Posterior cingulate gyrus (tissue), 11 donors: ENCODE data around the gene SPCS3.
"Not testable (repeated sequence)": the region's sequence is repeated elsewhere in the genome, so short reads cannot be mapped to it uniquely, and the experiment has no call there.

Experiments used
- DNase-seq, 10 donors: peaks; one replicate each; pipeline versions ENCODE4 v3.0.0 to v3.0.0-alpha.2; 2020 to 2021; ENCODE audit warnings: mixed read lengths in 3 of 10
- intact Hi-C: fragments of 100-400 bp; cut with DNase I; formaldehyde crosslinking; loops from one replicate; pipeline ENCODE4 v1.15.1; 2023

Gene SPCS3

GRCh38 chr4:176340871-176341685 is 21.3 kb downstream of the SPCS3 start:
- intact Hi-C loops = loop anchor here (1.0 to 10.0 kb wide), 4 partner anchors 22 to 394 kb away; partner anchors contain the start of genes SPCS3 and WDR17
- DNase-seq = peak in 2 of 10 donors; percentile 57 to 74

GRCh38 chr4:176342384-176342783 is 22.6 kb downstream of the SPCS3 start:
- intact Hi-C loops = loop anchor here (5.0 to 10.0 kb wide), 2 partner anchors 278 to 395 kb away; partner anchors contain the start of gene WDR17
- DNase-seq = peak in 3 of 10 donors; percentile 37 to 75 (median 54)

GRCh38 chr4:176343286-176343685 is 23.5 kb downstream of the SPCS3 start:
- peak in 2 of 10 donors; percentile 57 to 63 for DNase-seq
- intact Hi-C loops = loop anchor here (5.0 to 10.0 kb wide), 2 partner anchors 278 to 396 kb away; partner anchors contain the start of gene WDR17

- intact Hi-C loops = loop anchor here (10.0 kb wide), 1 partner anchor 281 kb away; the partner anchor contains the start of gene WDR17
- not testable (repeated sequence) for DNase-seq
Observed at GRCh38 chr4:176345346-176345745, 25.6 kb downstream of the SPCS3 start.

- not testable (repeated sequence) for DNase-seq
- intact Hi-C loops = loop anchor here (10.0 kb wide), 1 partner anchor 282 kb away; the partner anchor contains the start of gene WDR17
Observed at GRCh38 chr4:176346836-176347235, 27.1 kb downstream of the SPCS3 start.

GRCh38 chr4:176350671-176351070 is 30.9 kb downstream of the SPCS3 start:
- peak in 5 of 10 donors; percentile 10 to 85 (median 23) for DNase-seq
- intact Hi-C loops = no loop called here

- DNase-seq = no peak
- intact Hi-C loops = no loop called here
Observed at GRCh38 chr4:176354884-176355283, 35.1 kb downstream of the SPCS3 start.

GRCh38 chr4:176357359-176358082 is 37.8 kb downstream of the SPCS3 start:
- no peak for DNase-seq
- intact Hi-C loops = no loop called here

- intact Hi-C loops = no loop called here
- no peak for DNase-seq
Observed at GRCh38 chr4:176358083-176358469, 38.3 kb downstream of the SPCS3 start.

- DNase-seq = no peak
- intact Hi-C loops = no loop called here
Observed at GRCh38 chr4:176359590-176359989, 39.8 kb downstream of the SPCS3 start.

GRCh38 chr4:176360446-176360845 is 40.7 kb downstream of the SPCS3 start:
- intact Hi-C loops = no loop called here

GRCh38 chr4:176363072-176363471 is 43.3 kb downstream of the SPCS3 start:
- intact Hi-C loops = no loop called here
- no peak for DNase-seq

More at GRCh38 chr4:176360446-176360845, 40.7 kb downstream of the SPCS3 start:
- DNase-seq = no peak

GRCh38 chr4:176367771-176368465 is 48.2 kb downstream of the SPCS3 start:
- intact Hi-C loops = no loop called here
- DNase-seq = no peak

GRCh38 chr4:176376032-176376614 is 56.4 kb downstream of the SPCS3 start:
- intact Hi-C loops = loop anchor here (5.0 kb wide), 2 partner anchors 416 to 961 kb away; partner anchors contain the start of gene VEGFC
- DNase-seq = no peak

- intact Hi-C loops = loop anchor here (2.0 to 5.0 kb wide), 3 partner anchors 415 to 960 kb away; partner anchors contain the start of gene VEGFC
- DNase-seq = no peak
Observed at GRCh38 chr4:176377780-176378179, 58.0 kb downstream of the SPCS3 start.

GRCh38 chr4:176380352-176381157 is 60.8 kb downstream of the SPCS3 start:
- no peak for DNase-seq

More at GRCh38 chr4:176380352-176381157, 60.8 kb downstream of the SPCS3 start:
- intact Hi-C loops = no loop called here
